Activated gamma-delta T cell treated with anti-CD3 and anti-CD28 coated beads, Interleukin-2, amount 50 U/mL, for 16 hours (primary cell): ENCODE results near the gene PTPRN2.
A peak's percentile ranks its signal among the peaks of the same experiment; 100 is the strongest.
"Not testable (repeated sequence)": the region's sequence is repeated elsewhere in the genome, so short reads cannot be mapped to it uniquely, and the experiment has no call there.

Experiments used
- DNase-seq: peaks from one replicate; pipeline ENCODE4 v3.0.0-alpha.2; 2020; ENCODE audit warnings: low read depth

PTPRN2 gene

DNA sequence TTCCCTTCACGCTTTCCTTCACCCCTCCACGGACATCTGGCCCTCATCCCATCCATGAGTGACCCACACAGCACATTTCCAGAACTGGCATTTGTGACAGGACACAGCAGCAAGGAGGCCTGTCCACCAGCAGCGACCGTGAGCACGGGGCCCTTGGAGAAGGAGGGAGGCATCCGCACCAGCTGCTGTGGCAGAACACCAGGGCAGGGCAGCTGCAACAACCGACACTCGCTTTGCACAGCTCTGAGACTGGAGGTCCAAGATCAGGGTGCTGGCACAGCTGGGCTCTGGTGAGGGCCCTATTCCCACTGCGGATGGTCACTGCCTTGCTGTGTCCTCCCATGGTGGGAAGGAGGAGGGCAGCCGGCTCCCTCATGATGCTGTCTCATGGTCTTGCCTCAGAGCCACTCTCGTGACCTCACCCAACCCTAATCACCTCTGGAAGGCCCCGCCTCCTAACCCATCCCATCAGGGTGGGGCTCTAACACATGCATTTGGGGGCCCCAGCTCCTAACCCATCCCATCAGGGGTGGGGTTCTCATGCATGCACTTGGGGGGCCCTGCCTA is 36.7 kb downstream of the PTPRN2 start:
- DNase-seq: no peak

DNA sequence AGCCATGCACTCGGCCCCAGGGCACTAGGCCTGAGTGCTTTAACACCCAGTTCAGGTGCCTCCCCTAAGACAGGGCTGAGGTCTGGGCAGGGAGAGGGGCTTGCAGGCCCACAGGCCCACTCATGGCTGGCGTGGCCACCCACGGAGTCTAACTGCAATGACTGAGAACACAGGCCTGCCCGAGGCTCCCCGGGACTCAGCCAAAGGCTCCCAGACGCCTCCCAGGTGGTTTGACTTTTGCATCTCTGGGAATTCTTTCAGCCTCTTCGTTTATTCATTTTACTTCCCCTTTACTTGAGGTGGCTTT is 37.3 kb downstream of the PTPRN2 start:
- no peak for DNase-seq

DNA sequence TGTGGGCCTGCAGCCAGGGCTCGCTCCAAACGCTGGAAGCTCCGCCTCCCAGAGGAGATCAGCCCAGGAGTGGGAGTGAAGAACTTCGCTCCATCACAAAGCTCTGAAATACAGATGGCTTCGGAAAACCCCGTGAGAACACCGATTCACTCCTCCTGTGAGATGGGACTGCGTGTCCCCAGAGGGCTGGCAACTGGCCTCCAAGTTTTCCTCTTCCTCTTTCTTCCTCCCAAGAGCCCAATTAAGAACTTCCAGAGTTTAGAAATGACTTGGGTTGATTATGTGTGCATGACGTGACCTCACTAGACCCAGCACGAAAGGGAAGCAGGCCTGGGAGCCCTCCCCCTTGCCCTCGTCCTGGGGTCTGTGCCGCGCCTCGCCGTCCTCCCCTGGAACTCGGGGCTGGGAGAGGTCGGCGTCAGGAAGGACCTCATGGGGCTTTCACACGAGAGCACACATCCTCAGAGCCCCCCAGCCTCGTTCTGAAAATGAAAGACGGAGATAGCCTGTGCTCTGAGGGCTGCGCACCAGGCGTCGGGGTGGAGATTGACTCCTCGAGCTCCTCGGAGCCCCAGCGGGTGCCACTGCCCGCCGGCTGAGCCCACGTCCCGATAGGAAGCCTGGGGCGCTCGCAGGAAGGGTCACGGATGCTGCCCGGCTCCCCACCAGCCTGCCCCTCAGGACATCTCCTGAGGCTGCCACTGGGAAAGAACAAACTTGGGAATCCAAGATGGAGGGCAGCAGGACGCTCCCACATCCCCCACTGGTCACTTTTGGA is 37.8 kb downstream of the PTPRN2 start:
- DNase-seq: no peak

DNA sequence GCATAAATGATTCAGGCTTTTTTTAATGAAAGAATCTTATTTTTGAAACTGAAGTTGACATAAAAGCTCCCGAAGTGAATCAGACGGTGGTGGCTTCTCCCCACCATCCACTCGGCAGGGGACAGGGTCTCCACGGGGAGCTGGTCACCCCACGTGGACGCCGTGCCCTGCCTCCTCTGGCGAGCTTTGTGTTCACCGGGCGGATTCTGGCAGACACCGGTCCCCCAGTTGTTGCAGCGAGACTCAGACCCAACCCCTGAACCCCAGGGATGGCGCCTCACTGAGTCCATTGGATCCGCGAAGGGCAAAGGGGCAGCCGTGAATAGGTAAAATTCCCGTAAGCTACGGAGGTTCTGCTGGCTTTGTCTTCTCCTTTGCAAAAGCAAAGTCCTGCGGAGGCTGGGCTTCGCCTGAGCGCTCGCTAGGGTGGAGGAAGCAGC is 38.4 kb downstream of the PTPRN2 start:
- DNase-seq: no peak

DNA sequence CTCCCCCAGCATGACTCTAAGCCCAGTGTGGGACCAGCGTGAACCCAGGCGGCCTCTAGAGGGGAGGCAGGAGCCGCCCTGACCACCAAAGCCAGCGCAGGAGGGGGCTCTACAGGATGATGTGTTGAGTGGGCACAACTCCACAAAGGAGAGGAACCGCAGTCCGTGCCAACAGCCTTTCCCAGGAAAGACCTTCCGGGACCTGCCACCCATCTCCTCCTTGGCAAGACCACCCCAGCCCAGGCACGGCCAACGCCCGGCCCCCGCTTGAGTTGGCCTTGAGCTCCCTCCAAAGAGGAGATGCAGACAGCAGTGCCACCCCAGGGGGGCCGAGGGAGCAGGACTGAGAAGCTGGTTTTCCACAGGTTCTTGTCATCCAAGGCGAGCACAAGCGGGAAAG is 38.9 kb downstream of the PTPRN2 start:
- DNase-seq: no peak

DNA sequence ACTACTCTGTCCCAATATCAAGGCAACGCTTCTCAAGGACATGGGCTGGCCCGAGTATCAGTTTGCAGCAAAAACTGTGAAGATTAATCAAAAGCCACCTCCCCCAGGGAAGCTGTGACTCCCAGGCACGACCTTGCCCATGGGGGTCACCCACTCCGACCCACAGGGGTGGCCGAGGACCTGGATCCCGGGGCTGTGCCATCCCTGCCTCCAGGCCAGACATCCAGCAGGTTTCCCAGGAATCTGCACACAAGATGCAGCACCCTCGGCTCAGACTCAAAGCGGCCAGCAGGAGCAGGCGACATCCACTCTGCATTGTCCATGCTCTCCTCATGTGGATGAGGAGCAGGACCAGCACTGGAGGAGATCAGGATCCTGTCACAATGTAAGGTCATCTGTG is 39.8 kb downstream of the PTPRN2 start:
- DNase-seq: no peak

DNA sequence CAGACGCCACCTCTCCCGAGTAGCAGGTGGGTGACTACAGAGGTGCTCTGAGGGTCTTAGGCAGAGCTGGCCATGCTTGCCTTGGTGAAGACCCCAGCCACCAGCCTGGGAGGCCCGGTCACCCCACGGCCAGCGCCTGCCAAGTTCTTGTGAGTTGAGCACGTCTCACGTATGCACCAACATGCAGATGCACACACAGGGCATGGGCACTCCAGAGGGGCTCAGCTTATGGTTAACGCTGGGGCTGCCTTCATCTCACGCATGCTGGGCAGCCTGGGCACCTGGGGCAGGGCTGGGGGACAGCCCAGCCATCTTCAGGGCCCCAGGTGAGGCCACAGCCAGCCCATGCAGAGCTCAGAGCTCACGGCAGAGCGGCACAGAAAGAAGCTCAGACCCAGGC is 41.0 kb downstream of the PTPRN2 start:
- DNase-seq: no peak

DNA sequence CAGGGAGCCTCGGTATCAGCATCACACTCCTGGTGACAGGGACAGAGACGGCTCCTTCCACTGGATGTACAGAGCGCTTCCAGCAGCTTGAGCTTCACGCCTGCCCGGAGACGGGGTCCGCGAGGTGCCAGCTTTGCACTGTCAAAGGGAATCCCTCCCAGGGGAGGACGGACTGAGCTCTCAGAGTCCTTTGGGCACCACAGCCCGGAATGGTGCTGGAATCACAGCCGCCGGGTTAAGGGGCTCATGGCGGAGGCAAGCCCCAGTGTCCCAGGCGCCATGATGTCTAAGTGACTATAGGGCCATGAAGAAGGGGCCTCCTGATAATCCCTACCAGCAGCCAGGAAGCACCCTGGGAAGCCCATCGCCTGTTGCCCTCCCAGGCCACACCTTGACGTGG is 41.4 kb downstream of the PTPRN2 start:
- DNase-seq: no peak

DNA sequence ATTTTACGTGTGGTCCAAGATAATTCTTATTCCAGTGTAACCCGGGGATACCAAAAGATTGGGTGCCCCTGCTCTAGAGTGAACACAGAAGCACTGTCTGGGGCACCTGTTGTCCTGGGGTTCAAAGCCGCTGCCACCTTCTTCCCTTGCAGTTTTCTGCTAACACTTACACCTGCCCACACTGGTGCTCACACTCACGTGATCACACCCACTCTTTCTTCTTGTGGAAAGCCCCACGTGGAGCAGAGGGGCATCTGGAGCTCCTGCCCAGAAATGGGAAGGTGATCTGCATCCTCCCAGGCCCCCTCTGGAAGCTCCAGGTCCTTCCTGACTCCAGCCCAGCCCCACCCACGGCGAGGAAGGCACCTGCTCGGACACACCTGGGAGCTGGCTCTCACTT is 42.9 kb downstream of the PTPRN2 start:
- DNase-seq: no peak

DNA sequence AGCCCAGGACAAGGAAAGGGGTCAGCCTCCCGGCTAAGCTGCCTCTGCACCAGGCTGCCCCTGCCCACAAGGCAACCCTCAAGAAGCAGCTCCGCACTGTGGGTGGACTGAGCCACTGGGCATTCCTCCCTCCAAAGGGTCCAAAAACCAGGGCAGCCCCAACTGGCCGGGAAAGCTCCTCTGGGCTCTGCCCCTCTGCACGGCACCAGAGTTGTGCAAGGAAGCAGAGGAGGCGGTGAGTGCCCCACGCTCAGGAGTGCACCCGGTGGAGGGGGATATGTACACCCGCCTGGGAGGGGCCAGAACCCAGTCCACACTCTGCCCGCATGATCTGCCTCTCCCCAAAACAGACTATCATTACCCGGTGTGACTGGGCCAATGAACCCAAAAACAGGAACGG is 43.8 kb downstream of the PTPRN2 start:
- no peak for DNase-seq

DNA sequence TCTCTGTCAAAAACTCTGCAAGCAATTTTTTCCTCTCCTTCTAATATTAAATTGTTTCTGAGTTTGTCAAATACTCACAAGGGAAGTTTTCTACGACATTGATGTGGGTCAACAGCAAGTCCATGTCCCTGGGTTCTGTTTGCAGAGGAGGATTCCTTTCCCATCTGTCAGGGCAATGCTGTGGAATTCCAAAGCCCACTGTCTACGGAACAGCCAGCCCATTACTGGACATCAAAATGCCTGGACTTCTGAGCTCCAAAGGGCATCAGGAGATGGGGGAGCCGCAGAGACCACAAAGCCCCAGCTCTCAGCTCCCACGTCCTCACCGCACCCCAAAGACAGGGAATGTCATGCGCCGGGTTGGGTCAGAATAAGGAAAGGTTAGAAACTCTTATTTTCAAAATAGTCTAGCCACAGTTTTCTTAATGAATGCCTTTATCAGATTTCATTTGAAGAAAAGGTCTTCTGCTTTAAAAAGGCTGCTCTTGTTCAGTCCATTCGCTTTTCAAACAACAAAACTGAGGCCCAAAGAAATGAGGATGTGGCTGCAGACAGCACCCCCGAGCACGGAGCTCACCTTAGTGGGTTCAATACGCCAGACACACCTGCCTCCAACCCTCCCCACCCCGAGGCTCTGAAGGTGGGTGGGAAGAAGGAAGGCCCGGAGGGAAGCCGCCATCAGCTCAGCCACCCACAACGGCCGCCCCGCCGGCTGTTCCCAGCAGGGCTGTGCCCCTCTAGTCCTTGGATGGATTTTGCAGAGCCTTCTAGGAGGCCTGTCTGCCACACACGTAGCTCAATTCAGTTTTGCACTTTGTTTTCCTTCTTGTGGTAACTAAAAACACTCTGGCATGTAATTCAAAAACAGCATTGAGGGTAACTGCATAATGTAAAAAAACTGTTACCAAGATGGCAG is 44.7 kb downstream of the PTPRN2 start:
- DNase-seq: no peak

DNA sequence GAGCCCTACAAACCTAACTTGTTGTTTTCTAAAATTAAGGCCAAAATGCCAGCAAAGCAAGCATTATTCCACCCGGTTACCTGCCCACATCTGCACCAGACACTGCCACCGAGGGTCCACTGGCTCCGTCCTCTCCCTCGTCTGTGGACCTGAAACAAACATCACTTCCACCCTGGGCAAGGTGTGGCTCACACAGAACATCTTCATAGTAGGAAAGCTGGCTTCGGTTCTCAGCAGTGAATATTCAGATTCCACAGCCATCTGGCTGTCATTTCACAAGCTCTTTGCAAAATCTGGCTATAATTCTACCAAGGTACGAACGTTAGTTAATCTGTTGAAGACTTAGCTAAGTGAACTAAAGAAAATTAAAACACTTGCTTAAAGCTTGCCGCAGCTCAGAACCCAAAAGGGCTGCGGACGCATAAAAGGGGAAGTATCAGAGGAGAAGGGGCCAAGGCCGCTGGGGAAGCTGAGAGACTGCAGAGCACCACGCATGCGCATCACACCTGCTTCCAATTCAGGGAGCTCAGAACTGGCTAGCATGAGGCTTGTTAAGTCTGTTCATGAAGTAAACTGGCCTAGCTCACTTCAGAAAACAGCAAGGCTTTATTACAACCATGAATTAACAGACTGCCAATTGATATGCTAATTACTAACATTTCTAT is 46.1 kb downstream of the PTPRN2 start:
- DNase-seq: peak; percentile 4

DNA sequence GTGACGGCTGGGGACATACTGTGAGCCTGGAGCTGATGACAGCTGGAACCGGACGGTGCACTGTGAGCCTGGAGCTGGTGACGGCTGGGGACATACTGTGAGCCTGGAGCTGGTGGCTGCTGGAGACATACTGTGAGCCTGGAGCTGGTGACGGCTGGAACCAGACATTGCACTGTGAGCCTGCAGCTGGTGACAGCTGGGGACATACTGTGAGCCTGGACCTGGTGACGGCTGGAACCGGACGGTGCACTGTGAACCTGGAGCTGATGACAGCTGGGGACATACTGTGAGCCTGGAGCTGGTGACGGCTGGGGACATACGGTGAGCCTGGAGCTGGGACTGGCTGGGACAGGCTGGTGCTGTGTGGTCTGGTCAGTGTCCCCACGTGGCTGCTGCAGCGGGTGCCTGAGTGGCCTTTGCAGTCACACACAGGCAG is 47.9 kb downstream of the PTPRN2 start:
- DNase-seq: no peak

DNA sequence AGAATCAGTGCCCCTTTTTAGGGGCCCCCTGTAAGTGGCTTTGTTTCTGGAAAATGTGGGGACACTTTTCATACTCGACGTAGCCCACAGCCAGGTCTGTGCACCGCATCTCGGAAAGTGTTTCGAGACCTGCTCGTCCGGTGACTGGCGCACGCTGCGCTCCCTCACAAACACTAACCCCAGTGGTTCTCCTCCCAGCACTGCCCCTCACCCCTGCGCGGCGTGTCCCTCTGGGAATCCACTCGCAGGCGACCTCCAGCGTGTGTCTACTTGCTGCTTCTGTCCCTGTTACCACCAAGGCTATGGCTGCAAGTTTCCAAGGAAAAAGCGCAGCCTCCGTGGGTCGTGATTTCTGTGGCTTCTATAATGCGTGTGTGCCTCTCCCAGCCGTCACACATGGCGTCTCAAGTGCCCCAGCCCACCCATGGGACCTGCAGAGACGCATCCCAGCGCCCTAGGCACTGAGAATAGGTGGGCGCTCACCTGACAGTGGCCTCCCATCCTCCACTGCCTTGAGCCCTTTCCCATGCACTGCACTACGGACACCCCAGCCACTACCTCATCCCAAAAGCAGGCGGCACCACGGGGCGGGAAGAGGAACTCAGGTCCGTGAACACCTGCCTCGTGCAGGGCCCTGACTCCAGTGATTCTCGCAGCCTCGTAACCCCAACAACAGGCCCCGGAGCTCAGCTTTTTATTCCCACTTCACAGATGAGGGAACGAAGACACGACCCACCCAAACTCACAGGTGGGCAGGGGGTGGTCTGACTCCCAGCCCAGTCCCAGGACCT is 49.3 kb downstream of the PTPRN2 start:
- no peak for DNase-seq

DNA sequence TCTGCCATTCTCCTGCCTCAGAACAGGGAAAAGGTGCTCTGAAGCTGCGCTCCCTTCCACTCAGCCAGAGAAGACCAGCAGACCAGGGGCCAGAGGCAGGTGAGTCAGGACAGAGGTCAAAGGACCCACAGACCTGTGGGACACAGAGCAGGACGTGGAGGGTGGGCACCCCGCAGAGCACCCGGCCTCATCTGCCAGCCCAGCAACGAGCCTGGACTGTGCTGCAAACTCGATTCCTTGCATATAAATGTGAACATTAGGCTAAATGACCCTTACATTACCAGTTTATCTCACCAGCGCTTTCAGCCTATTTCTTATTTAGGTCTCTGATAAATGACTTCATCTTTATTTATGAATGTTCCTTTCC is 50.1 kb downstream of the PTPRN2 start:
- DNase-seq: no peak

DNA sequence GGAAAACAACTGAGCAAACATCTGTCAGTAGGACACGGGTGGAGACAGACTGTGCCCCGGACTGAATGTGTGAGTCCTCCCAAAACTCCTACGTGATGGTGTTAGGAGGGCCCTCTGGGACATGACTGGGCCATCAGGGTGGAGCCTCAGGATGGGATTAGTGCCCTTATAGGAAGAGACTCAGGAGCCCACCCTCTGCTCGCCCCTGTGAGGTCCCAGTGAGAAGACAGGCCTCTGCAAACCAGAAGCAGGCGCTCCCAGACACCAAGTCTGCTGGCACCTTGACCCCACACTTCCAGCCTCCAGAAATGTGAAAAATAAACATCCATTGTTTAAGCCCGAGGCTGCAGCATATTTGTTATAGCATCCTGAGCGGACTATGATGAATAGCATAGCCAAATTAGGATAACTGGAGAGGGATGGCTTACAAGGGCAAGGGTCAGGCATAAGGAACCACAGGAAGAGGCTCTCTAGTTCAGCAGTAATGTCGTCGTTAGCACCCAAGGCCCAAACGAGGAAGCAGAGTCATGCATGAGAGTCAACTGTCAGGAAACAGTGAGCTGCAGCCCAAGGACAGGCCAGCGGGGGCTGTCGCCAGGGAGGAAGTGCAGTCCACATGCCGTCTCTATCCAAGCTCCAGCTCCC is 50.6 kb downstream of the PTPRN2 start:
- DNase-seq: no peak

DNA sequence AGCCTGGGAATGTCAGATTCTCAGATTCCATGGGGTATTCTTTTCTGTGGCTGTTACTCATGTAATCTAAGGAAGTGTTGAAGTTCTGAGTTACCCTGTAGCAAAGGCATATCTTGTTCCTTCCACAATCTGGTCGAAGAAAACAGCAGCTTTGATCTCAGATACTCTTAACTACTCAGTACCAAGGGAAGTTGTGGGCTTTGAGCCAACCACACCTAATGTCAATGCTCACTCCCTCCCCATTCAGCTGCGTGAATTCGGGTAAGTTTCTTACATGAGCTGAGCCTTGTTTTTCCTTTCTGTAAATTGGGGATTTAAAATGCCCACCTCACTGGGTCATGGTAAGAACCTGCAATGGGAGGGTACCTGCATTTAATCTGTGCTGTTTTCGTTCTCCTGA is 52.5 kb downstream of the PTPRN2 start:
- no peak for DNase-seq

DNA sequence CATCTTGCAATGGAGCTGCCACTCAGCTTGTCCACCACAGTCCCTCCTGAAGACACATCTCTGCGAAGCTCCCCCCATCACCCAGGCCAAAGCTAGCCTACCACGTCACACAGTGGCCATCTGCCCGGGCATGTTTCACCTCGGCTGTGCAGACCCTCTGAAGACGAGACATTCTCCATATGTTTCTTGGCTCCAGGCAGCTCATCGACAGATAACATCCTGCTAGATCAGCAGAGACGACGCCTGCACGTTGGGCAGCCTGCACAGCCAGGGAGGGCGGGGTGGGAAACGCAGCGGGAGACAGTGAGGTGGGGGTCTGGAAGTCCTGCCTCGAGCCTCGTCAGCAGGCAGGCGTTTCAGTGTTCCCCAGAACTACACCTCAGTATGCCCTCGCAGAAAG is 53.0 kb downstream of the PTPRN2 start:
- DNase-seq: no peak

DNA sequence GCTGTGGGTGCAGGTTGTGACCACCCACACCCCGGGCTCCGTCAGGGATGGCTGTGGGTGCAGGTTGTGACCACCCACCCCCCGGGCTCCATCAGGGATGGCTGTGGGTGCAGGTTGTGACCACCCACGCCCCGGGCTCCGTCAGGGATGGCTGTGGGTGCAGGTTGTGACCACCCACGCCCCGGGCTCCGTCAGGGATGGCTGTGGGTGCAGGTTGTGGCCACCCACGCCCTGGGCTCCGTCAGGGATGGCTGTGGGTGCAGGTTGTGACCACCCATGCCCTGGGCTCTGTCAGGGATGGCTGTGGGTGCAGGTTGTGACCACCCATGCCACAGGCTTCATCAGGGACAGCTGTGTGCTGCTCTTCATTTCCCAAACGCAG is 53.5 kb downstream of the PTPRN2 start:
- DNase-seq: not testable (repeated sequence)

DNA sequence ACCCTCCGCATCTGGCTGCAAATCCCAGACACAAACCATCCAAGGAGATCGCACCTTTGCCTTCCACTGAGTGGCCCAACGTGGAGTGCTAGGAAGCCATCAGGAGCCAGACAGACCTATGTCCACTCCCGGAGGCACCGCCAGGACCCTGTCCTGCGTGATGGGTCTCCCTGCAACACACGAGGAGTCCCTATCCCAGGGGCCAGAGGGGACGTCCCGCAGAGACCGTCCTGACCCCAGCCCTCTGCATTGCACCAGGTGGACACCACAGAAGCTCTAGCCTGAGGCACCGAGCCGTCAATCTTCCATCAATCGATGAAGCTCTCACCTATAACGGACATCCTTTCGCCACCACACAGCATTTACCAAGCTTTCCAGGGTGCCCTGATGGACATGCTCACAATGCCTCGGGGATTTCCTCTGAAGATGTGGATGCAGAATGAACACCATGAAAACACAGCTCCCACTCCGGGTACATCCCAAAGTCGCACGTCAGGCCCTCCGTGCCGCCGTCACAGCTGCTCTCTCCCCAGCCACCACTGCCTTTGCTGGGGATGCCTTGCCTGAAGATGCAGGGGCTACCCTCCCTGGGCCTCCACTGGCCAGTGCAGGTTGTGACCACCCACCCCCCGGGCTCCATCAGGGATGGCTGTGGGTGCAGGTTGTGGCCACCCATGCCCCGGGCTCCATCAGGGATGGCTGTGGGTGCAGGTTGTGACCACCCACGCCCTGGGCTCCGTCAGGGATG is 54.1 kb downstream of the PTPRN2 start:
- DNase-seq: no peak
